HG03108 (cell line): ENCODE data around the gene FN1.
"Not testable (repeated sequence)": the region's sequence is repeated elsewhere in the genome, so short reads cannot be mapped to it uniquely, and the experiment has no call there.

ENCODE experiments used
- ATAC-seq: cut with Tn5 transposase; IDR thresholded peaks from one replicate; pipeline ENCODE4 v1.9.1; 2021; ENCODE audit warnings: moderate library complexity; ENCODE audit not compliant: unreplicated experiment

FN1 gene

GRCh38 chr2:215369181-215369760 is 66.6 kb downstream of the FN1 start:
- no peak for ATAC-seq

- ATAC-seq, result no peak
Measured at GRCh38 chr2:215368493-215368809, 67.4 kb downstream of the FN1 start.

GRCh38 chr2:215367662-215368492 is 68.0 kb downstream of the FN1 start:
- ATAC-seq, result no peak

GRCh38 chr2:215366440-215367032 is 69.3 kb downstream of the FN1 start:
- no peak for ATAC-seq

- ATAC-seq, result no peak
Measured at GRCh38 chr2:215365184-215365658, 70.6 kb downstream of the FN1 start.

GRCh38 chr2:215364157-215365155 is 71.4 kb downstream of the FN1 start:
- no peak for ATAC-seq

GRCh38 chr2:215363461-215364156 is 72.3 kb downstream of the FN1 start:
- ATAC-seq, result no peak

GRCh38 chr2:215363039-215363438 is 72.8 kb downstream of the FN1 start:
- ATAC-seq, result no peak

- ATAC-seq, result no peak
Measured at GRCh38 chr2:215362562-215362904, 73.3 kb downstream of the FN1 start.

- ATAC-seq, result no peak
Measured at GRCh38 chr2:215361876-215362561, 73.8 kb downstream of the FN1 start.

GRCh38 chr2:215361211-215361875 is 74.5 kb downstream of the FN1 start:
- ATAC-seq, result no peak

- ATAC-seq, result no peak
Measured at GRCh38 chr2:215360596-215360995, 75.3 kb downstream of the FN1 start.

GRCh38 chr2:215360059-215360458 is 75.8 kb downstream of the FN1 start:
- not testable (repeated sequence) for ATAC-seq

- no peak for ATAC-seq
Measured at GRCh38 chr2:215359576-215359922, 76.3 kb downstream of the FN1 start.

GRCh38 chr2:215358891-215359575 is 76.8 kb downstream of the FN1 start:
- no peak for ATAC-seq

- ATAC-seq, result no peak
Measured at GRCh38 chr2:215358312-215358845, 77.5 kb downstream of the FN1 start.

- no peak for ATAC-seq
Measured at GRCh38 chr2:215357660-215358059, 78.2 kb downstream of the FN1 start.

- no peak for ATAC-seq
Measured at GRCh38 chr2:215356948-215357461, 78.9 kb downstream of the FN1 start.
